Osteoblast (primary cell): ENCODE results near the gene PIP4K2A. TPM values are rescaled to one million over a fixed set of nuclear protein-coding genes. Genes with fewer than 3 reads are reported as not detected.

Experiments
- DNase-seq: peaks from one replicate; pipeline ENCODE4 v3.0.0; 2011; ENCODE audit warnings: low spot score, mixed read lengths; ENCODE audit not compliant: insufficient read length; ENCODE audit errors: missing footprints
- H2AFZ ChIP-seq: 2 replicates; pipeline ENCODE4 v1.6.0; 2011; ENCODE audit warnings: mild to moderate bottlenecking, low read length
- H3K27ac ChIP-seq: 2 replicates; pipeline ENCODE4 v1.5.1; 2011; ENCODE audit warnings: mild to moderate bottlenecking, low read depth, low read length, moderate library complexity
- H3K27me3 ChIP-seq: 2 replicates; pipeline ENCODE4 v1.6.0; 2012; ENCODE audit warnings: mild to moderate bottlenecking, control low read depth, inconsistent platforms, low read length, moderate library complexity; ENCODE audit not compliant: insufficient read depth
- H3K36me3 ChIP-seq: 2 replicates; pipeline ENCODE4 v1.5.1; 2011; ENCODE audit warnings: mild to moderate bottlenecking, low read length, control low read depth, moderate library complexity; ENCODE audit not compliant: insufficient read depth
- H3K4me1 ChIP-seq: 2 replicates; pipeline ENCODE4 v1.5.1; 2011; ENCODE audit warnings: mild to moderate bottlenecking, low read length, control low read depth, moderate library complexity; ENCODE audit not compliant: insufficient read depth
- H3K4me2 ChIP-seq: 2 replicates; pipeline ENCODE4 v1.6.0; 2011; ENCODE audit warnings: mild to moderate bottlenecking, low read length; ENCODE audit not compliant: insufficient read depth
- H3K4me3 ChIP-seq: fragments of 200-600 bp; sonication (generic); 3 replicates; pipeline ENCODE4 v1.5.1; 2012; ENCODE audit warnings: mild to moderate bottlenecking, low read length, inconsistent platforms; ENCODE audit not compliant: insufficient read depth
- H3K79me2 ChIP-seq: 2 replicates; pipeline ENCODE4 v1.6.0; 2012; ENCODE audit warnings: mild to moderate bottlenecking, low read length, control low read depth, inconsistent platforms; ENCODE audit not compliant: insufficient read depth
- H3K9me3 ChIP-seq: 2 replicates; pipeline ENCODE4 v1.5.1; 2011; ENCODE audit warnings: low read depth, low read length, control low read depth
- H4K20me1 ChIP-seq: 2 replicates; pipeline ENCODE4 v1.6.0; 2012; ENCODE audit warnings: mild to moderate bottlenecking, low read length, control low read depth; ENCODE audit not compliant: insufficient read depth
- CTCF ChIP-seq: IDR thresholded peaks from 2 replicates; pipeline ENCODE4 v1.5.1; 2011; ENCODE audit warnings: mild to moderate bottlenecking, low read depth, low read length, moderate library complexity; ENCODE audit errors: extremely low read depth
- total RNA-seq: library from RNA; depleted of rRNA; stranded (reverse); fragments of >200 nt; gene quantifications from 2 replicates; pipeline ENCODE4 v1.2.3, GENCODE V29; 2012

Gene PIP4K2A
- total RNA-seq, 1 donor, result 68.8 TPM

DNA sequence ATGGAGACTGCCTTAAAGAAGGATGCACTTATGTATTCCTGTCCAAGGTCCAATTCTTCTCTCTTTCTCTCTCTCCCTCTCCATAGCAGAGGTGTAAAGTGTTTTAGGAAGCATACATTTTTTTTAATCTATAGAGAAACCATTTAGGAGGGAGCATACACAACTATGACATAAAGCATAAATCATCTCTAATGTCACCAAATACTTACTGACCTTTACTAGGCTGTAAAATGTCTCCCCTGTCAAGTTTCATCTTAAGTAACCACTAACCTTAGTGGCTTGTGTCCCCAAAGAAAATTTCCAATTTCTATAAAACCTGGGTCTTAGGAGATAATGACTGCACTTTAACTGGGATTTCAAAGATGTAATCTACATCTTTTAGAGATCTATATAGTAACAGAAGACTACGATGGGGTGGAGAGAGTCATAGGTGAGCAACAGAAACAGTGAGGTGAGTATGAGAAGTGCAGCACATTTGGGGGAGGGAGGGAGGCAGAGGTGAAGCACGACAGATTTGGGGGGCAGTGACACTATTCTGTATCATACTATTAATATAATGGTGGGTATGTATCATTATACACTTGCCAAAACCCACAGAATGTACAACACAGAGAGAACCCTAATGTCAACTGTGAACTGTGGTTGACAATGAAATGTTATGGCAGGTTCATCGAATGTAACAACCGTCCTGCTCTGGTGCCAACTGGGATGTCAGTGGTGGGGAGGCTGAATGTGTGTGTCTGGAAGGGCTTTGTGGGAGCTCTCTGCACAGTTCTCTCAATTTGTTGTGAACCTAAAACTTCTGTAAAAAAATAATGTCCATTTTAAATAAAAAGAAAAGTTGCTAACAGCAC lies 79.5 kb downstream of the PIP4K2A start:
- H3K4me2 ChIP-seq, result no peak overlapping the region
- H3K36me3 ChIP-seq, result no peaks in the 10 kb centered on the region
- H3K79me2 ChIP-seq, result peaks cover 51% of the 10 kb centered on the region
- peaks cover 6% of the 10 kb centered on the region for H3K4me1 ChIP-seq
- no peak overlapping the region for H2AFZ ChIP-seq
- H3K27ac ChIP-seq, result no peak overlapping the region
- no peaks in the 10 kb centered on the region for H3K27me3 ChIP-seq
- H3K4me3 ChIP-seq, result no peak overlapping the region
- H4K20me1 ChIP-seq, result peaks cover 3% of the 10 kb centered on the region
- no peaks in the 10 kb centered on the region for H3K9me3 ChIP-seq
- TF ChIP-seq CTCF, result no peak
- DNase-seq, result no peak

GRCh38 chr10:22634093-22634492 lies 80.3 kb downstream of the PIP4K2A start:
- no peaks in the 10 kb centered on the region for H3K36me3 ChIP-seq
- no peak overlapping the region for H3K27ac ChIP-seq
- H4K20me1 ChIP-seq, result peaks cover 3% of the 10 kb centered on the region
- no peak overlapping the region for H3K4me3 ChIP-seq
- no peaks in the 10 kb centered on the region for H3K9me3 ChIP-seq
- peaks cover 10% of the 10 kb centered on the region for H3K4me1 ChIP-seq
- no peak for DNase-seq
- no peak for TF ChIP-seq CTCF
- H3K79me2 ChIP-seq, result peaks cover 55% of the 10 kb centered on the region
- H2AFZ ChIP-seq, result no peak overlapping the region
- no peaks in the 10 kb centered on the region for H3K27me3 ChIP-seq
- H3K4me2 ChIP-seq, result no peak overlapping the region

- H3K4me2 ChIP-seq, result no peak overlapping the region
- H3K36me3 ChIP-seq, result no peaks in the 10 kb centered on the region
- no peaks in the 10 kb centered on the region for H3K9me3 ChIP-seq
- H3K4me1 ChIP-seq, result peaks cover 12% of the 10 kb centered on the region
- H4K20me1 ChIP-seq, result peaks cover 3% of the 10 kb centered on the region
- no peaks in the 10 kb centered on the region for H3K27me3 ChIP-seq
- H3K79me2 ChIP-seq, result peaks cover 59% of the 10 kb centered on the region
- H3K4me3 ChIP-seq, result no peak overlapping the region
- TF ChIP-seq CTCF, result no peak
- no peak for DNase-seq
- H3K27ac ChIP-seq, result no peak overlapping the region
- no peak overlapping the region for H2AFZ ChIP-seq
These were observed 80.8 kb downstream of the PIP4K2A start for GRCh38 chr10:22633528-22633927.

- peaks cover 3% of the 10 kb centered on the region for H4K20me1 ChIP-seq
- no peak overlapping the region for H3K4me3 ChIP-seq
- TF ChIP-seq CTCF, result no peak
- H3K36me3 ChIP-seq, result no peaks in the 10 kb centered on the region
- peaks cover 63% of the 10 kb centered on the region for H3K79me2 ChIP-seq
- H3K27ac ChIP-seq, result no peak overlapping the region
- no peak overlapping the region for H2AFZ ChIP-seq
- H3K9me3 ChIP-seq, result no peaks in the 10 kb centered on the region
- H3K27me3 ChIP-seq, result no peaks in the 10 kb centered on the region
- no peak for DNase-seq
- H3K4me2 ChIP-seq, result no peak overlapping the region
- H3K4me1 ChIP-seq, result peaks cover 12% of the 10 kb centered on the region
These were observed 81.3 kb downstream of the PIP4K2A start for GRCh38 chr10:22633106-22633505.
